ENCODE data around the gene ACAN. TPM values are rescaled to one million over a fixed set of nuclear protein-coding genes. Genes with fewer than 3 reads are reported as not detected.

Gene ACAN
- polyA plus RNA-seq, 1 of the 3 experiments (the other 2 are of a cell fraction): not detected

DNA sequence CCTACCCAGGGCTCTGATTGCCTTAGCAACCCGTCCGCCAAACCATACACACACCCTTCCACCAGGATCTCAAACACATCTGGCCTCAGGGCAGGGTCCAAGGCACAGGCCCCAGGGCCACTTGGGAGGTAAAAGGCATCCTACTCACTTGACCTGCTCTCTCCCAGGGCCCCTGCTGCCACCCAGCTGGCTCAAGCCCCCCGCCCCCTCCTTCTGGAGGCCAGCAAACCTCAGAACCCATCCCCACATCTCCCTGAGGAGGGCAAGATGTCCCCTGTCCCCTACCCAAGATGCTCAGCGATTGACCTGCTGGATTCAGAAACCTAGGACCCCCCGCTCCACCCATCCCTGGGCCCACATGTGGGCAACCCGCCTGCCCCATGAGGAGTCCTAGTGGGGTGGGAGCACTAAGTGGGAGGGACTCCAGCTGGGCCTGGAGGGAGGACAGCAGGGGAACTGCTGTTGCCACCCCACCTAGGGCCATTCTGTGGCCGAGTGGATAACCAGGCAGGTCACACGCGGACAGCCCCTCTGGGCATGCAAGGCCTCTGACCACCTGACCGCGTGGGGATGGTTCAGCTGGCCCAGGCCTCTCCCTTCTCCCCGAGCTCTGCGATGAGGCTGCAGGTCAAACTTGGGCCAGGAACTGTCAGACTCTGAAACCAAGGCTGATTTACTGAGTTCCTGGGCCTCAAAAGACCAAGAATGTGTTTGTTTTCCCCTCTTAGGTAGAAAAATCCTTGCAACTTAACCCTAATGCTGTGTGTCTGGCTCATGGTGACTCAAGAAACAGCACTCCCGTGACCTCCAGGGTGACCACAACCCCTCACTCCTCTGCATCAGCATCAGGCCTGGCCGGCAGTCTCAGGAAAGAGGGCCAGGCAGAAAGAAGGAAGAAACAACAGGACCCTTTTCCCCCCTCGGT lies 105.7 kb downstream of the ACAN start:
- Histone ChIP-seq H3K9ac (no peak overlapping the region), H3K27me3 (ENCODE audit: insufficient read depth) (no peaks in the 10 kb centered on the region), H2AFZ (ENCODE audit: low read depth) (no peak overlapping the region), H3K27ac (ENCODE audit: low read depth in 2 of 2, low read length in 1 of 2) (no peak overlapping the region), H4K20me1 (ENCODE audit: insufficient read depth) (no peaks in the 10 kb centered on the region), H3K4me2 (no peak overlapping the region), H3K36me3 (replicated peaks in 1 of 2; ENCODE audit: control insufficient read depth in 1 of 2, insufficient read depth in 2 of 2, low read length in 1 of 2) (peaks cover 3 to 21% of the 10 kb centered on the region in 2 experiments), H3K9me2 (no peaks in the 10 kb centered on the region), H3K4me3 (ENCODE audit: low read depth in 2 of 2, low read length in 1 of 2) (no peak overlapping the region), H3K4me1 (ENCODE audit: control insufficient read depth in 1 of 2, insufficient read depth in 2 of 2, low read depth in 1 of 2, low read length in 1 of 2) (peaks cover 7 to 9% of the 10 kb centered on the region in 2 experiments; a peak in 2 of 4 replicates), H3K79me2 (ENCODE audit: insufficient read depth) (peaks cover 19% of the 10 kb centered on the region; the same call in 1 of the 2 replicates), H3F3A (replicated peaks; ENCODE audit: insufficient read depth) (peaks cover 4% of the 10 kb centered on the region), H3K9me3 (no peaks in the 10 kb centered on the region)
- WGBS (ENCODE audit: low lambda C conversion rate): 96% methylated on average over 13 of the region's 16 CpGs
- no peak for DNase-seq
- CTCF ChIA-PET: interaction anchor here (0.9 to 2.9 kb wide), 9 partner anchors 12 to 269 kb away, joined by 3 to 15 read pairs (median 4); no protein-coding TSS in a partner anchor
- POLR2A ChIA-PET: no interaction called here
- no peak for TF ChIP-seq FOSL2 (IDR thresholded peaks at IDR 0.05; ENCODE audit: borderline replicate concordance, low read depth)
- TF ChIP-seq, protein P1, sequence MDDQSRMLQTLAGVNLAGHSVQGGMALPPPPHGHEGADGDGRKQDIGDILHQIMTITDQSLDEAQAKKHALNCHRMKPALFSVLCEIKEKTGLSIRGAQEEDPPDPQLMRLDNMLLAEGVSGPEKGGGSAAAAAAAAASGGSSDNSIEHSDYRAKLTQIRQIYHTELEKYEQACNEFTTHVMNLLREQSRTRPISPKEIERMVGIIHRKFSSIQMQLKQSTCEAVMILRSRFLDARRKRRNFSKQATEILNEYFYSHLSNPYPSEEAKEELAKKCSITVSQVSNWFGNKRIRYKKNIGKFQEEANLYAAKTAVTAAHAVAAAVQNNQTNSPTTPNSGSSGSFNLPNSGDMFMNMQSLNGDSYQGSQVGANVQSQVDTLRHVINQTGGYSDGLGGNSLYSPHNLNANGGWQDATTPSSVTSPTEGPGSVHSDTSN (IDR thresholded peaks at IDR 0.05): no peak
- TF ChIP-seq NRF1 (IDR thresholded peaks at IDR 0.05; ENCODE audit: low read depth, low read length): no peak
- TF ChIP-seq SIN3A (IDR thresholded peaks at IDR 0.05; ENCODE audit: borderline replicate concordance, low read depth, low read length): no peak
- TF ChIP-seq FOXM1 (IDR thresholded peaks at IDR 0.05; ENCODE audit: low read depth): no peak
- TF ChIP-seq RFX5 (IDR thresholded peaks at IDR 0.05; ENCODE audit: low read length): no peak
- TF ChIP-seq, protein P2, sequence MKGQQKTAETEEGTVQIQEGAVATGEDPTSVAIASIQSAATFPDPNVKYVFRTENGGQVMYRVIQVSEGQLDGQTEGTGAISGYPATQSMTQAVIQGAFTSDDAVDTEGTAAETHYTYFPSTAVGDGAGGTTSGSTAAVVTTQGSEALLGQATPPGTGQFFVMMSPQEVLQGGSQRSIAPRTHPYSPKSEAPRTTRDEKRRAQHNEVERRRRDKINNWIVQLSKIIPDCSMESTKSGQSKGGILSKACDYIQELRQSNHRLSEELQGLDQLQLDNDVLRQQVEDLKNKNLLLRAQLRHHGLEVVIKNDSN (IDR thresholded peaks at IDR 0.05; ENCODE audit: borderline replicate concordance, low read depth): no peak
- no peak for TF ChIP-seq RAD21 (IDR thresholded peaks at IDR 0.05; ENCODE audit: low read length)
- TF ChIP-seq GATA2 (CRISPR knock-in tag; IDR thresholded peaks at IDR 0.05): no peak
- TF ChIP-seq, protein P3, sequence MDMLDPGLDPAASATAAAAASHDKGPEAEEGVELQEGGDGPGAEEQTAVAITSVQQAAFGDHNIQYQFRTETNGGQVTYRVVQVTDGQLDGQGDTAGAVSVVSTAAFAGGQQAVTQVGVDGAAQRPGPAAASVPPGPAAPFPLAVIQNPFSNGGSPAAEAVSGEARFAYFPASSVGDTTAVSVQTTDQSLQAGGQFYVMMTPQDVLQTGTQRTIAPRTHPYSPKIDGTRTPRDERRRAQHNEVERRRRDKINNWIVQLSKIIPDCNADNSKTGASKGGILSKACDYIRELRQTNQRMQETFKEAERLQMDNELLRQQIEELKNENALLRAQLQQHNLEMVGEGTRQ (IDR thresholded peaks at IDR 0.05; ENCODE audit: borderline replicate concordance, low read depth, low read length): no peak

Measured in SK-N-SH (cell line).